ENCODE measurements around the gene TBC1D3H. TPM values are rescaled to one million over a fixed set of nuclear protein-coding genes. Genes with fewer than 3 reads are reported as not detected.
"Not testable (repeated sequence)": the region's sequence is repeated elsewhere in the genome, so short reads cannot be mapped to it uniquely, and the experiment has no call there.

TBC1D3H gene
- not detected in 2 replicates for total RNA-seq (2013; cell fraction: nucleolus; rRNA removed)
- total RNA-seq (2014; rRNA removed), result not detected in 2 replicates
- not detected in 2 replicates for total RNA-seq (2014; rRNA removed; fragmentation: Illumina TruSeq; extraction: Trizol)
- not detected in 2 replicates for total RNA-seq (2021)
- not detected for polyA plus RNA-seq (2011; ENCODE audit: low read depth)
- not detected in 2 replicates for polyA plus RNA-seq (2011; rRNA removed)
- not detected in 2 replicates for polyA plus RNA-seq (2011; cell fraction: cytosol; rRNA removed)
- not detected in 2 replicates for polyA plus RNA-seq (2011; cell fraction: nucleus; rRNA removed)
- polyA plus RNA-seq (2012), result not detected in 2 replicates
- polyA plus RNA-seq (2014; fragmentation: Illumina TruSeq; extraction: Trizol), result not detected in 2 replicates
- not detected for polyA plus RNA-seq (2014; fragmentation: Nextera tagmentation; extraction: Ambion mirVana)
- not detected in 2 replicates for polyA plus RNA-seq (2014; rRNA removed)
- polyA plus RNA-seq (2016; fragmentation: Nextera tagmentation; extraction: Ambion mirVana), result not detected
- polyA minus RNA-seq (2011; rRNA and poly(A)+ RNA removed), result not detected in 2 replicates
- polyA minus RNA-seq (2011; cell fraction: cytosol; rRNA and poly(A)+ RNA removed), result not detected in 2 replicates
- polyA minus RNA-seq (2011; cell fraction: nucleus; rRNA and poly(A)+ RNA removed), result not detected in 2 replicates
- not detected for Bru-seq, nascent RNA
- BruChase-seq, experiment 1, labeled RNA remaining after a 6-hour chase, result percentile 3 among the genes with signal in this experiment
- not detected for BruChase-seq, experiment 2, labeled RNA remaining after a 2-hour chase
- long read RNA-seq, experiment 1, result 0 reads
- long read RNA-seq, experiment 2, result 0 reads

DNA sequence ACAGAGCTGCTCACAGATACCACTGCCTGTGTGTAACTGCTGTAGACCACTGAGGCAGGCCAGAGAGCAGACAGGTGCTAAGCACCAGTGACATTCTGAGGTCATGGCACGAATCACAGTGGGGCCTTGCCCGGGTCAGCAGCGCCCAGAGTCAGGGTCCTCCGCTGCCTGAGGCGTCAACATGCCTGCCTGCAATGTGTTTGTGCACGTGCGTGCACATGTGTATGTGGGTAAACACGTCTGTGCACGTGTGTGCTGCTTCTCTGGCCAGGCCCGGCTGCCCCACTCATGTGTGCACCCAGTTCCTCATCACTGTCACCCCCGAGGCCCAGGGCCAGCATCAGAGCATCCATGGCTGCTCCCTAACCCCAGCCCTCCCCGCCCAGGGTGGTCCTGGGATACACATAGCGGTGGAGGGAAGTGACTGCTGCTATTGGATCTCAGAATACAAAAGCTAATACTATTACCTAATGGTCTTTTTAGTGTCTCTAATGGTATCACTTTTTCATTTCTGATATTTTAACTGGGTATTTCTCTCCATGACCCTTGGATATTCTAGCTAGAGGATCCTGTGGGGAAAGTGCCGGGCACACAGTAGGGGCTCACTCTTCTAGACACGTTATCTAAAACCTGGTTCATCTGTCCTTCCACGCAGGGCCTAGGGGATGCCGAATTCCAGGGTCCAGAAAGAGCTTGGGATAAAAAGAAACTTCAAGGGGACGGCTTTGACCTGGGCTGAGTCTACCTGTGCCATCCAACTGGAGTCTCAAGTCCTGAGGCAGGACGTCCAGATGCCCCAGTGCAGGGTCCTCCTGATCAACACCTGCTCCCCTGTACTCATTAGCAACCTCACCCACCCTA lies at the start of gene TBC1D3H:
Gene TBC1D3H (minus strand): TSS at position 51 of the 861 bp plus-strand sequence. CDS start 1,540 bp downstream, outside the sequence.
- DNase-seq (ENCODE audit: low read depth, low spot score); H3K4me1 ChIP-seq (ENCODE audit: control insufficient read depth, insufficient read depth, low read length); H3K27me3 ChIP-seq (replicated peaks in 1 of 2; ENCODE audit: control insufficient read depth in 2 of 2, insufficient read depth in 2 of 2, low read length in 1 of 2); in situ Hi-C loops (cut with MboI); ATAC-seq; H3K27ac ChIP-seq (ENCODE audit: control insufficient read depth, insufficient read depth); intact Hi-C loops (cut with micrococcal nuclease; ENCODE audit: unreplicated experiment); H4K20me1 ChIP-seq (ENCODE audit: control insufficient read depth, insufficient read depth); H3K4me2 ChIP-seq (ENCODE audit: control insufficient read depth, insufficient read depth); SMC1A ChIA-PET (ENCODE audit: uncharacterized antibody, unreplicated experiment); CTCF ChIA-PET; H3K4me3 ChIP-seq; FAIRE-seq; RAD21 ChIA-PET (ENCODE audit: unreplicated experiment); H3K79me2 ChIP-seq (ENCODE audit: control insufficient read depth, insufficient read depth, low read length); H3K9me3 ChIP-seq (replicated peaks; ENCODE audit: control insufficient read depth, insufficient read depth, low read length); H3K9ac ChIP-seq (ENCODE audit: control insufficient read depth, insufficient read depth, low read length); POLR2A ChIA-PET; H3K36me3 ChIP-seq (ENCODE audit: control insufficient read depth in 2 of 2, insufficient read depth in 2 of 2, low read length in 1 of 2); H2AFZ ChIP-seq (ENCODE audit: control insufficient read depth, low read depth, low read length); BruUV-seq (replicated peaks): not testable (repeated sequence)
- WGBS (ENCODE audit: insufficient coverage, insufficient replicate concordance, low lambda C conversion rate, missing lambda C conversion rate), result 26% methylated on average over 17 of the region's 19 CpGs

DNA sequence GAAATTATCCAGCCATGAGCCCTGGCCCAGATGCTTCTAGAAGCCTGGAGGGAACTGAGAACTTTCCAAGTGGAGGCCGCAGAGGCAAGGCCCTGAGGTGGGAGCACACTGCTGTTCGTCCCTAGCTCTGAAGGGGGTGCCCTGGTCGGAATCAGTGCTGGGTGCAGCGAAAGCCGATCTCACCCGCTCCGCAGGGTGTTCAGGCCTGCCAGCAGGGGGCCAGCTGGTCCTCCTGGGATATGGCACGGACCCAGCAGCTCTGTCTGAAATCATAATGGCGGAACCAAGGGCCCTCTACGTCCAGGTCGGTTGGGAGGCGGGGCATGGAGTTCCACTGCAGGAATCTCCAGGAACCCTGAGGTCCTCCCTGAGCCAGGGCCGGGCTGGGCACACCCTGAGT lies 40.7 kb upstream of the TBC1D3H start:
- H3K27ac ChIP-seq (ENCODE audit: control insufficient read depth, insufficient read depth); in situ Hi-C loops (cut with MboI); RAD21 ChIA-PET (ENCODE audit: unreplicated experiment); H3K4me1 ChIP-seq (ENCODE audit: control insufficient read depth, insufficient read depth, low read length); H3K27me3 ChIP-seq (replicated peaks in 1 of 2; ENCODE audit: control insufficient read depth in 2 of 2, insufficient read depth in 2 of 2, low read length in 1 of 2); H3K9me3 ChIP-seq (replicated peaks; ENCODE audit: control insufficient read depth, insufficient read depth, low read length); intact Hi-C loops (cut with micrococcal nuclease; ENCODE audit: unreplicated experiment); ATAC-seq; H3K36me3 ChIP-seq (ENCODE audit: control insufficient read depth in 2 of 2, insufficient read depth in 2 of 2, low read length in 1 of 2); FAIRE-seq; BruUV-seq (replicated peaks); H2AFZ ChIP-seq (ENCODE audit: control insufficient read depth, low read depth, low read length); H3K4me2 ChIP-seq (ENCODE audit: control insufficient read depth, insufficient read depth); H3K9ac ChIP-seq (ENCODE audit: control insufficient read depth, insufficient read depth, low read length); H3K79me2 ChIP-seq (ENCODE audit: control insufficient read depth, insufficient read depth, low read length); CTCF ChIA-PET; POLR2A ChIA-PET; H4K20me1 ChIP-seq (ENCODE audit: control insufficient read depth, insufficient read depth); SMC1A ChIA-PET (ENCODE audit: uncharacterized antibody, unreplicated experiment); H3K4me3 ChIP-seq; DNase-seq (ENCODE audit: low read depth, low spot score): not testable (repeated sequence)
- WGBS (ENCODE audit: insufficient coverage, insufficient replicate concordance, low lambda C conversion rate, missing lambda C conversion rate), result no CpG with 5 or more reads among the region's 13 CpGs

DNA sequence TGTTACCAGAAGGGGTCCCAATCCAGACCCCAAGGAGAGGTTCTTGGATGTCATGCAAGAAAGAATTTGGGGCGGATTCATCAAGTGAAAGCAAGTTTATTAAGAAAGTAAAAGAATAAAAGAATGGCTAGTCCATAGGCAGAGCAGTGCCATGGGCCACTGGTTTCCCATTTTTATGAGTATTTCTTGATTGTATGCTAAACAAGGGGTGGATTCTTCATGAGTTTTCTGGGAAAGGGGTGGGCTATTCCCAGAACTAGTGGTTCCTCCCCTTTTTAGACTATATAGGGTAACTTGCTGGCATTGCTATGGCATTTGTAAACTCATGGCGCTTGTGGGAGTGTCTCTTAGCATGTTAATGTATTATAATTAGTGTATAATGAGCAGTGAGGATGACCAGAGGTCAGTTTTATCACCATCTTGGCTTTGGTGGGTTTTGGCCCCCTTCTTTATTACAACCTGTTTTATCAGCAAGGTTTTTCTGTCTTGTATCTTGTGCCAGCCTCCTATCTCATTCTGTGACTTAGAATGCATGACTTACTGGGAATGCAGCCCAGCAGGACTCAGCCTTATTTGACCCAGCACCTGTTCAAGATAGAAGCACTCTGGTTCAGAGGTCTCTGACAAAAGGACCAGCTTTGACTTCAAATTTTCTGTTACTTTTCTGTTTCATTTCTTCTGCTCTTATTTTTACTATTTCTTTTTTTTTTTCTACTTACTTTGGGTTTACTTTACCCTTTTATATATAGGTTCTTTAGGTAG lies 27.1 kb upstream of the TBC1D3H start:
- SMC1A ChIA-PET (ENCODE audit: uncharacterized antibody, unreplicated experiment); H3K36me3 ChIP-seq (ENCODE audit: control insufficient read depth in 2 of 2, insufficient read depth in 2 of 2, low read length in 1 of 2); H3K79me2 ChIP-seq (ENCODE audit: control insufficient read depth, insufficient read depth, low read length); ATAC-seq; intact Hi-C loops (cut with micrococcal nuclease; ENCODE audit: unreplicated experiment); H3K4me1 ChIP-seq (ENCODE audit: control insufficient read depth, insufficient read depth, low read length); POLR2A ChIA-PET; in situ Hi-C loops (cut with MboI); H3K9me3 ChIP-seq (replicated peaks; ENCODE audit: control insufficient read depth, insufficient read depth, low read length); H3K4me3 ChIP-seq; H4K20me1 ChIP-seq (ENCODE audit: control insufficient read depth, insufficient read depth); DNase-seq (ENCODE audit: low read depth, low spot score); FAIRE-seq; H3K4me2 ChIP-seq (ENCODE audit: control insufficient read depth, insufficient read depth); H3K9ac ChIP-seq (ENCODE audit: control insufficient read depth, insufficient read depth, low read length); BruUV-seq (replicated peaks); CTCF ChIA-PET; H3K27me3 ChIP-seq (replicated peaks in 1 of 2; ENCODE audit: control insufficient read depth in 2 of 2, insufficient read depth in 2 of 2, low read length in 1 of 2); H3K27ac ChIP-seq (ENCODE audit: control insufficient read depth, insufficient read depth); RAD21 ChIA-PET (ENCODE audit: unreplicated experiment); H2AFZ ChIP-seq (ENCODE audit: control insufficient read depth, low read depth, low read length): not testable (repeated sequence)
- no CpG with 5 or more reads among the region's 2 CpGs for WGBS (ENCODE audit: insufficient coverage, insufficient replicate concordance, low lambda C conversion rate, missing lambda C conversion rate)
